ENCODE results near the gene HSPD1.
A peak's percentile ranks its signal among the peaks of the same experiment; 100 is the strongest.
"Not testable (repeated sequence)": the region's sequence is repeated elsewhere in the genome, so short reads cannot be mapped to it uniquely, and the experiment has no call there.

HSPD1 gene

DNA sequence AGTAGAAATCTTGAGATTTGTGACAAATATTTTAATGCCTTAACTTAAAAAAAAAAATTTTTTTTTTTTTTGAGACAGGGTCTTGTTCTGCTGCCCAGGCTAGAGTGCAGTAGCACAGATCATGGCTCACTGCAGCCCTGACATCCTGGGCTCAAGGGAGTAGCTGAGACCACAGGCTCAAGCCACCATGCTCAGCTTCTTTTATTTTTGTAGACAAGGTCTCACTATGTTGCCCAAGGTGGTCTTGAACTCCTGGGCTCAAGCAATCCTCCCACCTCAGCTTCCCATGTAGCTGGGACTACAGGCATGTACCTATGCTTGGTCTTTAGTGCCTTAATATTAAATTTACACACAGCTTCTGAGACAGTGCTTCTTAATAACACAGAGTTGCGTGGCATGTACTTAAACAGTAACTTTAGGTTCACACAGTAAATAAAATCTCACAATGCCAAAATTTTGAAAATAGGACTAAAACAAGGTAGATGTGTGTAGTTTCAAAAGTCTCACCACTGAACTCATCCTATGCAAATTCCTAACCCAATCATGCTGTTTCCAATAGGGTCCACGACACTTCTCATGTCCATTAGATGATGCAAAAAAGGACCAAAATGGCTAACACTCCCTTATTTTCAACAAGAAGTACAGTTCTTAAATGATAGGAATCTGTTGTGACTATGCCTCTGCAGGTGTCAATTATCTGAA is 4.1 kb downstream of the HSPD1 start:
- DNase-seq: no peak

DNA sequence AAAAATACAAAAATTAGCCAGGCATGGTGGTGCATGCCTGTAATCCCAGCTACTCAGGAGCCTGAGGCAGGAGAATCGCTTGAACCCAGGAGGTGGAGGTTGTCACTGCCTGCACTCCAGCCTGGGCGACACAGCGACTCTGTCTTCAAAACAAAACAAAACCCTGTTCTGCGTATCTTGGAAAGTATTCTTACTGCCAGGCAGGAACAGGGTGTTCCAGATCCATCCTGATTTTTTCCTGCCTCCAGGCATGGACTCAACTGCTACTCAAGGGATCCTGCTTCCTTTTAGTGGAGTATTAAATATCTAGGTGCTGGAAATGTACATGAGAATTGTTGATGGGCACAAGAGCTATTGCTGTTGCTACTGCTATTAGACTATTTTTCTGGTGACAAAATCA is 12.3 kb downstream of the HSPD1 start:
- DNase-seq: no peak

GRCh38 chr2:197486175-197486574 is 13.5 kb downstream of the HSPD1 start:
- no peak for DNase-seq

DNA sequence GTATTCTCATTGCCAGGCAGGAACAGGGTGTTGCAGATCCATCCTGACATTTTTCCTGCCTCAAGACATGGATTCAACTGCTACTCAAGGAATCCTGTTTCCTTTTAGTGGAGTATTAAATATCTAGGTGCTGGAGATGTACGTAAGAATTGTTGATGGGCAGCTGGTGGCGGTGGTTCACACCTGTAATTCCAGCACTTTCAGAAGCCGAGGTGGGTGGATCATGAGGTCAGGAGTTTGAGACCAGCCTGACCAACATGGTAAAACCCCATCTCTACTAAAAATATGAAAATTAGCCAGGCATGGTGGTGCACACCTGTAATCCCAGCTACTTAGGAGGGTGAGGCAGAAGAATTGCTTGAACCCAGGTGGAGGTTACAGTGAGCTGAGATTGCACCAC is 15.4 kb downstream of the HSPD1 start:
- not testable (repeated sequence) for DNase-seq

DNA sequence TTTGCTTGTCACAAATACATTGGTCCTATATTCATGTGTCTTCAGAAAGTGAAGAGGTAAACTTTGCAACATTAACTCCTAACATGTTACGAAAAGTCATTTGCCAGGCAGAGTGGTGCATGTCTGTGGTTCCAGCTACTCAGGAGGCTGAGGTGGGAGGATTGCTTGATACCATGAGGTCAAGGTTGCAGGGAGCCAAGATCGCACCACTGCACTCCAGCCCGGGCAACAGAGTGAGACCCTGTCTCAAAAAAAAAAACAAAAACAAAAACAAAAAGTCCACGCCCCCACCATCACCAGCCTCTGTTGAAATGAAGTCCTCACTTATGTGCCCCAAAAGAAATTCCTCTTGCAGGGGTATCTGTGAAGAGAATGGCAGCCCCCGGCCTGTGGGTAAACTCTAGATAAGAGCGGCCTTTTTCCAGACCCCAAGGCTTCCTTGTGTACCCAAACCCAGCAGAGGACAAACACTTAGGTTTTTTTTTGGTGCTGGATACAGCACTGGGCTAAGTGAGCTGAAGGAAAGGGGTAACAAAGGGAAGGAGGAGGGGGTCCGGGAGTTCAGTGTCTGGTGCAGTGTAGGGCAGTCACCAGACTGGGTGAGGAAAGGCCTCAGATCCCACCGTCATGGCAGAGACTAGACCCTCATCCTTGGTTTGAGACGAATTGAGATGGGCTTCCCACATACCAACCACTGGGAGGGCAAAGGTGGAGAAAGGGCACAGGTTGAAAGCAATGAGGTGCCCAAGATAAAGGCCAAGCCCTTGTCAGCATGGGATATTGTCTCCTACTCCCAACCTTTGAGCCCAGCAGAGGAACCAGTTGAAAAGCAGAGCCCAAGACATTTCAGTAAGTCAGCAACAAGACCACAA is 19.2 kb downstream of the HSPD1 start:
- DNase-seq: no peak

DNA sequence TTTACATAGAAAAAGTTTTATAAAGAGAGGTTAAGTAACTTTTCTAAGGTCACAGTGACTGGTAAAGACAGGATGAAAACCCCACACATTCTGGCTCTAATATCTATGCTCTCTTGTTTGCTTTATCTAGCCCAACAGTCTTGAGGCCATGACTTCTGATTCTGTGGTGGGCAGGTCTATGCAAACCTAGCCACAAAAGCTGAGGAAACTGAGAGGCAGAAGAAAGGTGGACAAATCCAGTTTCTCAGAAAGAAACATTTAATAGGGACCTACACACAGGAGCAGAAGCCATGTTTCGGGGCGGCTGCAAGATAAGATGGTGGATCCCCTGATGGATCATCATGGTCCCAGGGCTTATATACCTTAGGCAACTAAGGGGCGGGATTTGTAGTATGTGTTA is 21.8 kb downstream of the HSPD1 start:
- no peak for DNase-seq

DNA sequence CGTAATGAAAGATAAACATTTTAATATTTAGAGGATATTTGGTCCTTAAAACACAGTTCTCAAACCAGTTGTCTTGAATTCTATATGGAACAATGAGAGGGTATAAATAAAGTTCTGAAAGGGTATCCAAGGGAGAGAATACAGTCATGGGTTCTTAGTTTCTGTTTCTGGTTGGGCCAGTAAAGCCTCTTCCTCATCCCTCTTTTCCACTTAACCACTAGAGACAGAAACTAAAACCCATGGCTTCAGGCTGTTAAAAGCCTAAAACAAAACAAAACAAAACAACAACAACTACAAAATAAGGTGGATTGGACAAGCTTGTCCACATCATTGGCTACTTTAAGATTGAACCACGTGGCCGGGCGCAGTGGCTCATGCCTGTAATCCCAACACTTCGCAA is 27.5 kb downstream of the HSPD1 start:
- no peak for DNase-seq

GRCh38 chr2:197464175-197464574 is 35.5 kb downstream of the HSPD1 start:
- DNase-seq: no peak

DNA sequence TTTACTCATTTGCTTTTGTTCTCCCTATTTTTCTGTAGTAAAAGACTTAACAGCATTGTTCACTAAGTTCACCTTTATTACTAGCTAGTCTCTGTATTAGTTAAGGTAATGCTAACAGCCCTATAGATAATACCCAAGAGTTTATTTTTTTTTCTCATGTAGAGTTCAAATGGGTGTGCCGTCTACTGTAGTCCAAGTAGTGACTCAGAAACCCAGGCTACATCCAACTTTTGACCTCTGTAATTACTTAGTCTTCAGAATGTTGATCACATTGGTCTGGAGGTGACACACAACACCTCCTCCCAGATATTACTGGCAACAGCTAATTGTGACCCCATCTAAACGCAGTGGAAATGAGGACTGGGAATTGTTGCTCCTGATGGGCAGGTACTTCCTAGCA is 38.6 kb downstream of the HSPD1 start:
- no peak for DNase-seq

DNA sequence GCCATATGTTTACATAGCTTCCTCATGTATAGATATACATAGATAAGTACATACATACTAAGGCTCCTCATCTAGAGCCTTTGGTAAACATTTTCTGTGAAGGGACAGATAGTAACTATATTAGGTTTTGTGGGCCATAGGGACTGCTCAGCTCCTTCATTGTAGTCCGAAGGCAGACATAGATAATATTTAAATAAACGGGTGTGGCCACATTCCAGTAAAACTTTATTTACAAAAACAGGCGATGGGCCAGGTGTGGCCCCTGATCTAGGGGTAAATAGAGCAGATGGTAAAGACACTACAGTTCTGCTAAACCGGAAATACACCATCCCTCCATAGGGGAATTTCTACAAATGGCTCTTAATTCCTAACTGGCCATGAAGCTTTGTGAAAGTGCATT is 39.0 kb downstream of the HSPD1 start:
- no peak for DNase-seq

DNA sequence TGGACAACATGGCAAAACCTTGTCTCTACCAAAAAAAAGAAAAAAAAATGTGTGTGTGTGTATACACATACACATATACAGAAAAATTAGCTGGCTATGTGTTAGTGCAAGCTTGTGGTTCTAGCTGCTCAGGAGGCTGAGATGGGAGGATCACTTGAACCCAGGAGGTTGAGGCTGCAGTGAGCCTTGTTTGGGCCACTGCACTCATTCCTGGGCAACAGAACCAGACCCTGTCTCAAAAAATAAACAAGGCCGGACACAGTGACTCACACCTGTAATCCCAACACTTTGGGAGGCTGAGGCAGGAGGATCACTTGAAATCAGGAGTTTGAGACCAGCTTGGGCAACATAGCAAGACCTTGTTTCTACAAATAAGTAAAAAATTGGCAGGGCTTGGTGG is 44.2 kb downstream of the HSPD1 start:
- no peak for DNase-seq

DNA sequence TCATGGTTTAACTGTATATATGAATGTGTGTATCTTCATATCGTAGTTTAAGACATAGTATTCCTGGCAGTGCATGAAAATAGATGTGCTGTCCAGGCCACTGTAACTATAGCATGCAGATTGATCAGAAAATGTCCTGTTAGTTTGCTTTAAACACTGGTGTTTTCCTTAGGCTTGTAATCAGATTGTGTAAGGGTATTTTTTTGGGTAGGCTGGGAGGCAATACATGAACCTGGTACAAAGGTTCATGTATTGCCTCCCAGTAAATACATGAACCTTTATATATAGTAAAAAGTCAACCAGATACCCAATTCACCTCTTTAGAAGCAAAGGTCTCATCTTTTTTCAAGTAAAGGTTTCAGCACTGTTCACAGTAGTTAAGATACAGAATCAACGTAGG is 44.7 kb downstream of the HSPD1 start:
- DNase-seq: no peak

GRCh38 chr2:197453914-197454398 is 45.7 kb downstream of the HSPD1 start:
- DNase-seq: no peak

- peak; percentile 99 for DNase-seq
Observed at GRCh38 chr2:197453123-197453913, 46.3 kb downstream of the HSPD1 start, which contains the start of gene COQ10B. Gene COQ10B (plus strand): TSS chr2:197453552. CDS start chr2:197453561, 9 bp downstream.

DNA sequence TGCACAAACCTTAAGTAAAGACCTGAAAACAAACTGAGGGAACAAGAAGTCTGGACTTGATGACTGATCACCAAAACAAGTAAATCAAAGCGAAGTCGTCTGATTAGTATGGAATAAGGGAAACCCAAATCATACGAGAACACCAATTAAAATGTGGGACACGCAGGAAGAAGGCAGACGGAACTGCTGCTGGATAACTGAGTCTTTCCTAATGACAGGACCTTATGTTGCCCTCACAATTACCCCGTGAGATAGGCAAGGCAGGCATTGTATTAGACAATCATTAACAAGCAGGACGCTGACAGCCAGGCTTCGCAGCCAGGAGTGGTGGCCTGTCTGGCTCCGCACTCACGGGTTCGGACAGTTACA is 46.9 kb downstream of the HSPD1 start:
- DNase-seq: no peak

DNA sequence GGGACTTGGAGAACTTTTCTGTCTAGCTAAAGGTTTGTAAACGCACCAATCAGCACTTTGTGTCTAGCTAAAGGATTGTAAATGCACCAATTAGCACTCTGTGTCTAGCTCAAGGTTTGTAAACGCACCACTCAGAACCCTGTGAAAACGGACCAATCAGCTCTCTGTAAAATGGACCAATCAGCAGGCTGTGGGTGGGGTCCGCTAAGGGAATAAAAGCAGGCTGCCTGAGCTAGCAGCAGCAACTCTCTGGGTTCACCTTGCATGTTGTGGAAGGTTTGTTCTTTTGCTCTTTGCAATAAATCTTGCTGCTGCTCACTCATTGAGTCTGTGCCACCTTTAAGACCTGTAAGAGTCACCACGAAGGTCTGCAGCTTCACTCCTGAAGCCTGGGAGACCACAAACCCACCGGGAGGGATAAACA is 48.7 kb downstream of the HSPD1 start:
- DNase-seq: not testable (repeated sequence)

- DNase-seq: no peak
Observed at GRCh38 chr2:197450465-197450864, 49.2 kb downstream of the HSPD1 start.

- no peak for DNase-seq
Observed at GRCh38 chr2:197446844-197447243, 52.8 kb downstream of the HSPD1 start.

- no peak for DNase-seq
Observed at GRCh38 chr2:197445746-197446145, 53.9 kb downstream of the HSPD1 start.

DNA sequence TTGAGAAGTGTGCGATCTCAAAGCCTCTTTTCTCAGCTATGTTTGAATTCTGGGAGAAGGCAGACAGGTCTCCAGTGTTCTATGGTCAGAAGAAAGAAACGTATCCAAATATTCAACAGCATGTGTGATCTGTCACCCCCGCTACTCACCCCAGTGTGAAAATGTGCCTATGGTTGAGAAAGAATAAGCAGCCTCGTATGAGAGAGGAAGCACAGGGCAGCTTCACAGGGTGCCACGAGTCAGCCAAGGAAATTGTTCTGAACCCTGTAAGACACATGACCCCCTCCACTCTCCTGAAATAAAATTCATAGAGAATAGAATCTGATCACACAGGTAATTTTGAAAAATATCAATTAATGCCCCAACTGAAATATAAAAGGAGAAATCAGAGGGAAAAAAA is 56.8 kb downstream of the HSPD1 start:
- no peak for DNase-seq

GRCh38 chr2:197437380-197437779 is 62.3 kb downstream of the HSPD1 start:
- DNase-seq: no peak

All from CD4-positive, alpha-beta T cell treated with Interferon gamma for 1 hour (primary cell).